Measurements from ENCODE around the gene OTOF. TPM values are rescaled to one million over a fixed set of nuclear protein-coding genes. Genes with fewer than 3 reads are reported as not detected.
A peak's percentile ranks its signal among the peaks of the same experiment; 100 is the strongest.

The OTOF gene
- total and polyA plus RNA-seq, 2 of the 13 experiments (the other 11 are each of a cell fraction or from before 2014, with no cell fraction given): 0.04 TPM; not detected in 1

DNA sequence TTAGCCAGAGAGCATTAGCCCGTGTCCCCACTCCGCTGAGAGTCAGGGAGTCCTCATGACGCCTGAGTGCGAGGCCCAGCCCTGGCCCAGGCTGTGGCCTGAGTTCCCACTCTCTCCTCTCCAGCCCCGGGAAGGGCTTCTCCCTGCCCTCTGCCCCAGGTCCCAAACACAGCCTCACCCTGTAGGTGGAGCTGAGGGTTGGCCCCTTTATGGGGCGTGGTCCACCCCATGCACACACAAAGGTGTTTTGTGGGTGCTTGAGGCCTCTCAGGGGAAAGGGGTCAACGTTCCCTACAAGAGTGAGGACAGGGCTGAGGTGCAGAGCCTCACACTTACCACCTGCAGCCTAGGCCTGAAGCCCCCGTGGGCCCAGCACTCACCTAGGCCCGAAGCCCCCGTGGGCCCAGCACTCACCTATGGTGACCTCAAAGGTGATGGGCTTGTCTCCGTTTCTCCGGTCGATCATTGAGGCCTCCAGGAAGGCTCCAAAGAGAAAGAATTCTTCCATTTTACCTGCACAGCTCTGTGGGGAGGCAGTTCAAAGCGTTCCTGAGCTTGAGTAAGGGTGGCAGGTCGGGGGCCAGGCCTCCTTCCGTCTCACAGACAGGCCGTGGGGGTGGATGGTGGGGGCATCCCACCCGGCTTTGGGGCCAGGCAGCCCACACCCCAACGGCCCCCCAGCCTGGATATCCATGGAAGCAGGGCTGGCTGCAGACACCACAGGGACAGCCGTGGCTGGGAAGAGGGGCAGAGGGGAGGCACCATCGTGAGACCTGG lies 2.1 kb upstream of the OTOF start:
- BruUV-seq (replicated peaks): no TSS peak
- ATAC-seq: peak; percentile 28
- no peaks in the 10 kb centered on the region for H3K9me3 ChIP-seq (ENCODE audit: low read length)
- DNase-seq (ENCODE audit: low spot score): no peak
- ChIA-PET POLR2A (no interaction called here), CTCF (ENCODE audit: low intra/inter-chr PET ratio, low total read pairs) (no interaction called here)
- H2AFZ ChIP-seq (ENCODE audit: low read length): no peak overlapping the region
- H3K36me3 ChIP-seq (replicated peaks in 1 of 2; ENCODE audit: control insufficient read depth in 1 of 2, insufficient read depth in 2 of 2, low read length in 2 of 2): no peaks in the 10 kb centered on the region
- H3K27ac ChIP-seq (ENCODE audit: extremely low read length, insufficient read depth, low read length): no peak overlapping the region
- H3K27me3 ChIP-seq (ENCODE audit: control insufficient read depth in 1 of 2, insufficient read depth in 2 of 2, low read length in 2 of 2): peaks cover 0 to 25% of the 10 kb centered on the region in 2 experiments; a peak in 3 of 5 replicates
- H4K20me1 ChIP-seq (ENCODE audit: insufficient read depth, low read length): no peaks in the 10 kb centered on the region
- no peak for FAIRE-seq
- H3K4me2 ChIP-seq (ENCODE audit: low read depth, low read length): peak overlapping the region; percentile 68
- no peak overlapping the region; the same call in 1 of the 2 replicates for H3K9ac ChIP-seq (ENCODE audit: insufficient read depth, low read depth, low read length)
- H3K4me1 ChIP-seq (ENCODE audit: insufficient read depth, low read length): peaks cover 40% of the 10 kb centered on the region
- intact Hi-C loops (cut with micrococcal nuclease; ENCODE audit: unreplicated experiment) (no loop called here), in situ Hi-C loops (cut with HindIII; ENCODE audit: extremely low pct_ligation_motif_present, low pct_unique_long_range_greater_than_20kb) (no loop called here)
- 12% methylated on average over 6 of the region's 21 CpGs for WGBS (ENCODE audit: low lambda C conversion rate)
- H3K4me3 ChIP-seq (replicated peaks in 1 of 3; ENCODE audit: insufficient read depth in 1 of 3, low read depth in 2 of 3, low read length in 3 of 3): peak overlapping the region in 1 of 3 experiments; percentile 61; a peak in 1 of 6 replicates
- no peaks in the 10 kb centered on the region for H3K79me2 ChIP-seq (ENCODE audit: insufficient read depth, low read length)
- 0 out of 2 replicates have a peak, but pooled peaks have one; percentile 11 for TF ChIP-seq ZNF660 (CRISPR knock-in tag; IDR thresholded peaks at IDR 0.05; ENCODE audit: borderline replicate concordance, low read depth)
- TF ChIP-seq SALL1 (CRISPR knock-in tag; IDR thresholded peaks at IDR 0.05): peak; percentile 9; the same call in 1 of the 2 replicates
- 0 out of 2 replicates have a peak, but pooled peaks have one; percentile 40 for TF ChIP-seq ZNF44 (CRISPR knock-in tag; IDR thresholded peaks at IDR 0.05)
- TF ChIP-seq MXD3 (CRISPR knock-in tag; IDR thresholded peaks at IDR 0.05): no peak
- TF ChIP-seq, protein P1, sequence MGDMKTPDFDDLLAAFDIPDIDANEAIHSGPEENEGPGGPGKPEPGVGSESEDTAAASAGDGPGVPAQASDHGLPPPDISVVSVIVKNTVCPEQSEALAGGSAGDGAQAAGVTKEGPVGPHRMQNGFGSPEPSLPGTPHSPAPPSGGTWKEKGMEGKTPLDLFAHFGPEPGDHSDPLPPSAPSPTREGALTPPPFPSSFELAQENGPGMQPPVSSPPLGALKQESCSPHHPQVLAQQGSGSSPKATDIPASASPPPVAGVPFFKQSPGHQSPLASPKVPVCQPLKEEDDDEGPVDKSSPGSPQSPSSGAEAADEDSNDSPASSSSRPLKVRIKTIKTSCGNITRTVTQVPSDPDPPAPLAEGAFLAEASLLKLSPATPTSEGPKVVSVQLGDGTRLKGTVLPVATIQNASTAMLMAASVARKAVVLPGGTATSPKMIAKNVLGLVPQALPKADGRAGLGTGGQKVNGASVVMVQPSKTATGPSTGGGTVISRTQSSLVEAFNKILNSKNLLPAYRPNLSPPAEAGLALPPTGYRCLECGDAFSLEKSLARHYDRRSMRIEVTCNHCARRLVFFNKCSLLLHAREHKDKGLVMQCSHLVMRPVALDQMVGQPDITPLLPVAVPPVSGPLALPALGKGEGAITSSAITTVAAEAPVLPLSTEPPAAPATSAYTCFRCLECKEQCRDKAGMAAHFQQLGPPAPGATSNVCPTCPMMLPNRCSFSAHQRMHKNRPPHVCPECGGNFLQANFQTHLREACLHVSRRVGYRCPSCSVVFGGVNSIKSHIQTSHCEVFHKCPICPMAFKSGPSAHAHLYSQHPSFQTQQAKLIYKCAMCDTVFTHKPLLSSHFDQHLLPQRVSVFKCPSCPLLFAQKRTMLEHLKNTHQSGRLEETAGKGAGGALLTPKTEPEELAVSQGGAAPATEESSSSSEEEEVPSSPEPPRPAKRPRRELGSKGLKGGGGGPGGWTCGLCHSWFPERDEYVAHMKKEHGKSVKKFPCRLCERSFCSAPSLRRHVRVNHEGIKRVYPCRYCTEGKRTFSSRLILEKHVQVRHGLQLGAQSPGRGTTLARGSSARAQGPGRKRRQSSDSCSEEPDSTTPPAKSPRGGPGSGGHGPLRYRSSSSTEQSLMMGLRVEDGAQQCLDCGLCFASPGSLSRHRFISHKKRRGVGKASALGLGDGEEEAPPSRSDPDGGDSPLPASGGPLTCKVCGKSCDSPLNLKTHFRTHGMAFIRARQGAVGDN (CRISPR knock-in tag; IDR thresholded peaks at IDR 0.05): peak; percentile 53
- TF ChIP-seq, protein P2, sequence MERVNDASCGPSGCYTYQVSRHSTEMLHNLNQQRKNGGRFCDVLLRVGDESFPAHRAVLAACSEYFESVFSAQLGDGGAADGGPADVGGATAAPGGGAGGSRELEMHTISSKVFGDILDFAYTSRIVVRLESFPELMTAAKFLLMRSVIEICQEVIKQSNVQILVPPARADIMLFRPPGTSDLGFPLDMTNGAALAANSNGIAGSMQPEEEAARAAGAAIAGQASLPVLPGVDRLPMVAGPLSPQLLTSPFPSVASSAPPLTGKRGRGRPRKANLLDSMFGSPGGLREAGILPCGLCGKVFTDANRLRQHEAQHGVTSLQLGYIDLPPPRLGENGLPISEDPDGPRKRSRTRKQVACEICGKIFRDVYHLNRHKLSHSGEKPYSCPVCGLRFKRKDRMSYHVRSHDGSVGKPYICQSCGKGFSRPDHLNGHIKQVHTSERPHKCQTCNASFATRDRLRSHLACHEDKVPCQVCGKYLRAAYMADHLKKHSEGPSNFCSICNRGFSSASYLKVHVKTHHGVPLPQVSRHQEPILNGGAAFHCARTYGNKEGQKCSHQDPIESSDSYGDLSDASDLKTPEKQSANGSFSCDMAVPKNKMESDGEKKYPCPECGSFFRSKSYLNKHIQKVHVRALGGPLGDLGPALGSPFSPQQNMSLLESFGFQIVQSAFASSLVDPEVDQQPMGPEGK (CRISPR knock-in tag; IDR thresholded peaks at IDR 0.05): 0 out of 2 replicates have a peak, but pooled peaks have one; percentile 14
- no peak for TF ChIP-seq GMEB2 (CRISPR knock-in tag; IDR thresholded peaks at IDR 0.05; ENCODE audit: low read depth)
- 0 out of 2 replicates have a peak, but pooled peaks have one; percentile 4 for TF ChIP-seq UBTF (CRISPR knock-in tag; IDR thresholded peaks at IDR 0.05)
- TF ChIP-seq BORCS8-MEF2B (CRISPR knock-in tag; IDR thresholded peaks at IDR 0.05): peak; percentile 68; the same call in 1 of the 2 replicates
- 0 out of 2 replicates have a peak, but pooled peaks have one; percentile 36 for TF ChIP-seq DNMT1 (CRISPR knock-in tag; IDR thresholded peaks at IDR 0.05)

Measured in HepG2 (cell line).